Measurements from ENCODE around the gene ATF4.

ATF4 gene

GRCh38 chr22:39487826-39488520 lies 32.4 kb upstream of the ATF4 start:
- TF ChIP-seq ZBTB7A (IDR thresholded peaks at IDR 0.05; ENCODE audit: low read depth) (no peak), REST (IDR thresholded peaks at IDR 0.05; ENCODE audit: low read depth) (no peak), NFIC (IDR thresholded peaks at IDR 0.05) (no peak), TEAD4 (IDR thresholded peaks at IDR 0.05) (no peak)

- no peak for TF ChIP-seq REST (IDR thresholded peaks at IDR 0.05; ENCODE audit: low read depth)
- no peak for TF ChIP-seq YY1 (IDR thresholded peaks at IDR 0.05; ENCODE audit: low read depth)
- TF ChIP-seq CREB1 (IDR thresholded peaks at IDR 0.05; ENCODE audit: low read depth): no peak
- TF ChIP-seq EP300 (IDR thresholded peaks at IDR 0.05; ENCODE audit: borderline replicate concordance): no peak
- TF ChIP-seq EGR1 (IDR thresholded peaks at IDR 0.05): no peak
- TF ChIP-seq MAX (IDR thresholded peaks at IDR 0.05): no peak
- TF ChIP-seq TAF1 (IDR thresholded peaks at IDR 0.05; ENCODE audit: low read depth): no peak
- no peak for TF ChIP-seq CEBPB (IDR thresholded peaks at IDR 0.05)
- TF ChIP-seq TCF12 (IDR thresholded peaks at IDR 0.05; ENCODE audit: low read depth): no peak
- TF ChIP-seq ZBTB7A (IDR thresholded peaks at IDR 0.05; ENCODE audit: low read depth): no peak
- no peak for TF ChIP-seq NFIC (IDR thresholded peaks at IDR 0.05)
- TF ChIP-seq RAD21 (IDR thresholded peaks at IDR 0.05; ENCODE audit: low read depth): no peak
- TF ChIP-seq TEAD4 (IDR thresholded peaks at IDR 0.05): no peak
- TF ChIP-seq USF1 (IDR thresholded peaks at IDR 0.05): no peak
- TF ChIP-seq FOXM1 (IDR thresholded peaks at IDR 0.05; ENCODE audit: borderline replicate concordance, low read depth): no peak
These were observed 31.7 kb upstream of the ATF4 start for GRCh38 chr22:39488563-39489083.

- TF ChIP-seq CEBPB (IDR thresholded peaks at IDR 0.05) (no peak), MAX (IDR thresholded peaks at IDR 0.05) (no peak), FOXM1 (IDR thresholded peaks at IDR 0.05; ENCODE audit: borderline replicate concordance, low read depth) (no peak), NFIC (IDR thresholded peaks at IDR 0.05) (no peak), CREB1 (IDR thresholded peaks at IDR 0.05; ENCODE audit: low read depth) (no peak), USF1 (IDR thresholded peaks at IDR 0.05) (no peak), EP300 (IDR thresholded peaks at IDR 0.05; ENCODE audit: borderline replicate concordance) (no peak), RAD21 (IDR thresholded peaks at IDR 0.05; ENCODE audit: low read depth) (no peak), TEAD4 (IDR thresholded peaks at IDR 0.05) (no peak), TAF1 (IDR thresholded peaks at IDR 0.05; ENCODE audit: low read depth) (no peak), TCF12 (IDR thresholded peaks at IDR 0.05; ENCODE audit: low read depth) (no peak), REST (IDR thresholded peaks at IDR 0.05; ENCODE audit: low read depth) (no peak), YY1 (IDR thresholded peaks at IDR 0.05; ENCODE audit: low read depth) (no peak), EGR1 (IDR thresholded peaks at IDR 0.05) (no peak), ZBTB7A (IDR thresholded peaks at IDR 0.05; ENCODE audit: low read depth) (no peak)
These were observed 31.0 kb upstream of the ATF4 start for GRCh38 chr22:39489094-39490068.
